H1 (cell line): ENCODE measurements around the gene LHFPL6. TPM values are rescaled to one million over a fixed set of nuclear protein-coding genes. Genes with fewer than 3 reads are reported as not detected.

Experiments used
- ATF3 ChIP-seq: IDR thresholded peaks from 2 replicates; pipeline ENCODE4 v1.6.1; 2011; ENCODE audit warnings: low read depth, mild to moderate bottlenecking, low read length; ENCODE audit not compliant: insufficient read depth
- polyA plus RNA-seq, 7 experiments: library from polyadenylated mRNA; depleted of rRNA in 3 of 7; stranded (reverse) in 5 of 7; unstranded in 2 of 7; fragments of >200 nt in 5 of 7; fragments of 200-250 nt in 2 of 7; gene quantifications; 1 replicate in 5 of 7; 2 replicates in 1 of 7; 4 replicates in 1 of 7; pipeline versions ENCODE4 v1.2.1 to v1.2.3, GENCODE V29; 2011 to 2013; ENCODE audit warnings: missing spikeins in 2 of 7, mixed read lengths in 2 of 7
- total RNA-seq: library from RNA; stranded (reverse); fragmentation: NEBNext Ultra II Directional; extraction: Animal tissue kit (Norgen Biotek cat#: 25700); gene quantifications from 2 replicates; pipeline ENCODE4 v1.2.1, GENCODE V29; 2021
- TF ChIP-seq, protein P1 (sequence below): fragments of 300-600 bp; sonication (generic); IDR thresholded peaks from 2 replicates; pipeline ENCODE4 v1.7.1; 2012; ENCODE audit warnings: low read length, moderate library complexity, mild to moderate bottlenecking, inconsistent platforms; ENCODE audit not compliant: insufficient replicate concordance

LHFPL6 gene
- total and polyA plus RNA-seq, 2 of the 8 experiments (the other 6 are each of a cell fraction or from before 2014, with no cell fraction given): 7.6 to 17.0 TPM

- TF ChIP-seq, protein P1, sequence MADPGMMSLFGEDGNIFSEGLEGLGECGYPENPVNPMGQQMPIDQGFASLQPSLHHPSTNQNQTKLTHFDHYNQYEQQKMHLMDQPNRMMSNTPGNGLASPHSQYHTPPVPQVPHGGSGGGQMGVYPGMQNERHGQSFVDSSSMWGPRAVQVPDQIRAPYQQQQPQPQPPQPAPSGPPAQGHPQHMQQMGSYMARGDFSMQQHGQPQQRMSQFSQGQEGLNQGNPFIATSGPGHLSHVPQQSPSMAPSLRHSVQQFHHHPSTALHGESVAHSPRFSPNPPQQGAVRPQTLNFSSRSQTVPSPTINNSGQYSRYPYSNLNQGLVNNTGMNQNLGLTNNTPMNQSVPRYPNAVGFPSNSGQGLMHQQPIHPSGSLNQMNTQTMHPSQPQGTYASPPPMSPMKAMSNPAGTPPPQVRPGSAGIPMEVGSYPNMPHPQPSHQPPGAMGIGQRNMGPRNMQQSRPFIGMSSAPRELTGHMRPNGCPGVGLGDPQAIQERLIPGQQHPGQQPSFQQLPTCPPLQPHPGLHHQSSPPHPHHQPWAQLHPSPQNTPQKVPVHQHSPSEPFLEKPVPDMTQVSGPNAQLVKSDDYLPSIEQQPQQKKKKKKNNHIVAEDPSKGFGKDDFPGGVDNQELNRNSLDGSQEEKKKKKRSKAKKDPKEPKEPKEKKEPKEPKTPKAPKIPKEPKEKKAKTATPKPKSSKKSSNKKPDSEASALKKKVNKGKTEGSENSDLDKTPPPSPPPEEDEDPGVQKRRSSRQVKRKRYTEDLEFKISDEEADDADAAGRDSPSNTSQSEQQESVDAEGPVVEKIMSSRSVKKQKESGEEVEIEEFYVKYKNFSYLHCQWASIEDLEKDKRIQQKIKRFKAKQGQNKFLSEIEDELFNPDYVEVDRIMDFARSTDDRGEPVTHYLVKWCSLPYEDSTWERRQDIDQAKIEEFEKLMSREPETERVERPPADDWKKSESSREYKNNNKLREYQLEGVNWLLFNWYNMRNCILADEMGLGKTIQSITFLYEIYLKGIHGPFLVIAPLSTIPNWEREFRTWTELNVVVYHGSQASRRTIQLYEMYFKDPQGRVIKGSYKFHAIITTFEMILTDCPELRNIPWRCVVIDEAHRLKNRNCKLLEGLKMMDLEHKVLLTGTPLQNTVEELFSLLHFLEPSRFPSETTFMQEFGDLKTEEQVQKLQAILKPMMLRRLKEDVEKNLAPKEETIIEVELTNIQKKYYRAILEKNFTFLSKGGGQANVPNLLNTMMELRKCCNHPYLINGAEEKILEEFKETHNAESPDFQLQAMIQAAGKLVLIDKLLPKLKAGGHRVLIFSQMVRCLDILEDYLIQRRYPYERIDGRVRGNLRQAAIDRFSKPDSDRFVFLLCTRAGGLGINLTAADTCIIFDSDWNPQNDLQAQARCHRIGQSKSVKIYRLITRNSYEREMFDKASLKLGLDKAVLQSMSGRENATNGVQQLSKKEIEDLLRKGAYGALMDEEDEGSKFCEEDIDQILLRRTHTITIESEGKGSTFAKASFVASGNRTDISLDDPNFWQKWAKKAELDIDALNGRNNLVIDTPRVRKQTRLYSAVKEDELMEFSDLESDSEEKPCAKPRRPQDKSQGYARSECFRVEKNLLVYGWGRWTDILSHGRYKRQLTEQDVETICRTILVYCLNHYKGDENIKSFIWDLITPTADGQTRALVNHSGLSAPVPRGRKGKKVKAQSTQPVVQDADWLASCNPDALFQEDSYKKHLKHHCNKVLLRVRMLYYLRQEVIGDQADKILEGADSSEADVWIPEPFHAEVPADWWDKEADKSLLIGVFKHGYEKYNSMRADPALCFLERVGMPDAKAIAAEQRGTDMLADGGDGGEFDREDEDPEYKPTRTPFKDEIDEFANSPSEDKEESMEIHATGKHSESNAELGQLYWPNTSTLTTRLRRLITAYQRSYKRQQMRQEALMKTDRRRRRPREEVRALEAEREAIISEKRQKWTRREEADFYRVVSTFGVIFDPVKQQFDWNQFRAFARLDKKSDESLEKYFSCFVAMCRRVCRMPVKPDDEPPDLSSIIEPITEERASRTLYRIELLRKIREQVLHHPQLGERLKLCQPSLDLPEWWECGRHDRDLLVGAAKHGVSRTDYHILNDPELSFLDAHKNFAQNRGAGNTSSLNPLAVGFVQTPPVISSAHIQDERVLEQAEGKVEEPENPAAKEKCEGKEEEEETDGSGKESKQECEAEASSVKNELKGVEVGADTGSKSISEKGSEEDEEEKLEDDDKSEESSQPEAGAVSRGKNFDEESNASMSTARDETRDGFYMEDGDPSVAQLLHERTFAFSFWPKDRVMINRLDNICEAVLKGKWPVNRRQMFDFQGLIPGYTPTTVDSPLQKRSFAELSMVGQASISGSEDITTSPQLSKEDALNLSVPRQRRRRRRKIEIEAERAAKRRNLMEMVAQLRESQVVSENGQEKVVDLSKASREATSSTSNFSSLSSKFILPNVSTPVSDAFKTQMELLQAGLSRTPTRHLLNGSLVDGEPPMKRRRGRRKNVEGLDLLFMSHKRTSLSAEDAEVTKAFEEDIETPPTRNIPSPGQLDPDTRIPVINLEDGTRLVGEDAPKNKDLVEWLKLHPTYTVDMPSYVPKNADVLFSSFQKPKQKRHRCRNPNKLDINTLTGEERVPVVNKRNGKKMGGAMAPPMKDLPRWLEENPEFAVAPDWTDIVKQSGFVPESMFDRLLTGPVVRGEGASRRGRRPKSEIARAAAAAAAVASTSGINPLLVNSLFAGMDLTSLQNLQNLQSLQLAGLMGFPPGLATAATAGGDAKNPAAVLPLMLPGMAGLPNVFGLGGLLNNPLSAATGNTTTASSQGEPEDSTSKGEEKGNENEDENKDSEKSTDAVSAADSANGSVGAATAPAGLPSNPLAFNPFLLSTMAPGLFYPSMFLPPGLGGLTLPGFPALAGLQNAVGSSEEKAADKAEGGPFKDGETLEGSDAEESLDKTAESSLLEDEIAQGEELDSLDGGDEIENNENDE: no peak
- TF ChIP-seq ATF3: no peak
- TF ChIP-seq, all 59 proteins: peak for 0
These were observed 229.8 kb downstream of the LHFPL6 start (continued) for GRCh38 chr13:39373145-39373544.
